NOMO-1 treated with DMSO at 0.1 percent for 48 hours (cell line): ENCODE results near the gene ARSB.
A peak's percentile ranks its signal among the peaks of the same experiment; 100 is the strongest.

Experiments used
- DNase-seq: peaks from one replicate; lab custom pipeline; 2025; ENCODE audit not compliant: unreplicated experiment; lab: John Stamatoyannopoulos, UW

The ARSB gene

GRCh38 chr5:78985116-78985724 lies at the start of gene ARSB:
Gene ARSB, minus strand, starts transcription at chr5:78985310. Its CDS starts 62 bp downstream, at chr5:78985248.
- peak; percentile 61 for DNase-seq

- no peak for DNase-seq
Observed at GRCh38 chr5:79032782-79033181, 47.7 kb upstream of the ARSB start.

GRCh38 chr5:79032031-79032695 lies 47.1 kb upstream of the ARSB start:
- DNase-seq: no peak

GRCh38 chr5:79031485-79031867 lies 46.4 kb upstream of the ARSB start:
- no peak for DNase-seq

GRCh38 chr5:79030663-79031484 lies 45.8 kb upstream of the ARSB start:
- DNase-seq: no peak

GRCh38 chr5:79025054-79025472 lies 40.0 kb upstream of the ARSB start:
- peak; percentile 35 for DNase-seq

- no peak for DNase-seq
Observed at GRCh38 chr5:79023947-79024346, 38.8 kb upstream of the ARSB start.

- no peak for DNase-seq
Observed at GRCh38 chr5:79023348-79023747, 38.2 kb upstream of the ARSB start.

GRCh38 chr5:79022771-79023170 lies 37.7 kb upstream of the ARSB start:
- no peak for DNase-seq

- DNase-seq: no peak
Observed at GRCh38 chr5:79021753-79022152, 36.6 kb upstream of the ARSB start.

- peak; percentile 61 for DNase-seq
Observed at GRCh38 chr5:79020861-79021561, 35.9 kb upstream of the ARSB start.

GRCh38 chr5:79014631-79015030 lies 29.5 kb upstream of the ARSB start:
- no peak for DNase-seq

- no peak for DNase-seq
Observed at GRCh38 chr5:79011869-79012268, 26.8 kb upstream of the ARSB start.

- no peak for DNase-seq
Observed at GRCh38 chr5:79011219-79011836, 26.2 kb upstream of the ARSB start.

GRCh38 chr5:79008362-79008761 lies 23.3 kb upstream of the ARSB start:
- DNase-seq: no peak

- DNase-seq: no peak
Observed at GRCh38 chr5:79007872-79008271, 22.8 kb upstream of the ARSB start.

- DNase-seq: no peak
Observed at GRCh38 chr5:79005936-79006631, 21.0 kb upstream of the ARSB start.

- no peak for DNase-seq
Observed at GRCh38 chr5:79005151-79005550, 20.0 kb upstream of the ARSB start.

GRCh38 chr5:79002374-79002773 lies 17.3 kb upstream of the ARSB start:
- no peak for DNase-seq

- DNase-seq: no peak
Observed at GRCh38 chr5:79001471-79001870, 16.4 kb upstream of the ARSB start.
